ENCODE results near the gene PRLR. TPM values are rescaled to one million over a fixed set of nuclear protein-coding genes. Genes with fewer than 3 reads are reported as not detected.

The PRLR gene
- total and polyA plus RNA-seq, 9 of the 15 experiments (the other 6 are each of a cell fraction or from before 2014, with no cell fraction given): 0.02 TPM; not detected in 8

- DNase-seq (ENCODE audit: extremely low read depth in 1 of 4, low spot score in 3 of 4) (no peak), ATAC-seq (no peak), FAIRE-seq (no peak)
- H3K9me1 ChIP-seq (ENCODE audit: control insufficient read depth, insufficient read depth, low read length): no peaks in the 10 kb centered on the region
- no peaks in the 10 kb centered on the region for H3K79me2 ChIP-seq (ENCODE audit: control insufficient read depth, insufficient read depth, low read length)
- H3K4me1 ChIP-seq (replicated peaks in 1 of 2; ENCODE audit: control insufficient read depth in 2 of 2, insufficient read depth in 2 of 2, low read length in 2 of 2): no peaks in the 10 kb centered on the region
- in situ Hi-C loops (cut with MboI) (no loop called here), intact Hi-C loops (cut with micrococcal nuclease) (no loop called here)
- no peak overlapping the region for H3K27ac ChIP-seq (ENCODE audit: extremely low read depth, low read depth, low read length)
- H3K4me2 ChIP-seq (ENCODE audit: insufficient read depth, low read length): no peak overlapping the region
- BruUV-seq (replicated peaks): no TSS peak
- CTCF ChIA-PET (ENCODE audit: low intra/inter-chr PET ratio): no interaction called here
- no peak overlapping the region for H2AFZ ChIP-seq (ENCODE audit: low read depth, low read length)
- 0% methylated on average over 2 of the region's 2 CpGs for WGBS (ENCODE audit: insufficient coverage, low coverage, missing lambda C conversion rate)
- POLR2A ChIA-PET: no interaction called here
- no peak overlapping the region for H3K9ac ChIP-seq (ENCODE audit: insufficient read depth in 1 of 2, low read depth in 2 of 2, low read length in 2 of 2)
- no peaks in the 10 kb centered on the region for H3K36me3 ChIP-seq (ENCODE audit: control insufficient read depth, insufficient read depth, low read length)
- H3K27me3 ChIP-seq (ENCODE audit: control insufficient read depth in 2 of 2, insufficient read depth in 2 of 2, low read length in 2 of 2): no peaks in the 10 kb centered on the region
- H4K20me1 ChIP-seq (replicated peaks; ENCODE audit: control insufficient read depth, insufficient read depth, low read length): no peaks in the 10 kb centered on the region
- H3K9me3 ChIP-seq (replicated peaks; ENCODE audit: control insufficient read depth, insufficient read depth, low read depth, low read length): peaks cover 4% of the 10 kb centered on the region
- H3K4me3 ChIP-seq: no peak overlapping the region
- TF ChIP-seq FOXM1 (IDR thresholded peaks at IDR 0.05; ENCODE audit: low read depth) (no peak), FOXM1 (CRISPR knock-in tag; IDR thresholded peaks at IDR 0.05; ENCODE audit: low read depth) (no peak), PRDM10 (IDR thresholded peaks at IDR 0.05; ENCODE audit: partially characterized antibody) (no peak), ZBTB9 (CRISPR knock-in tag; IDR thresholded peaks at IDR 0.05) (no peak), TSHZ1 (CRISPR knock-in tag; IDR thresholded peaks at IDR 0.05) (no peak), PTBP1 (IDR thresholded peaks at IDR 0.05; ENCODE audit: low read depth, low read length) (no peak), ATF7 (IDR thresholded peaks at IDR 0.05) (no peak), SRSF7 (optimal IDR thresholded peaks at IDR 0.05; ENCODE audit: low read depth, low read length) (no peak), KDM4B (IDR thresholded peaks at IDR 0.05; ENCODE audit: borderline replicate concordance in 2 of 2, low read depth in 1 of 2) (no peak), CREBBP (IDR thresholded peaks at IDR 0.05; ENCODE audit: low read depth, low read length) (no peak), HOXB6 (CRISPR knock-in tag; IDR thresholded peaks at IDR 0.05; ENCODE audit: borderline replicate concordance) (no peak), ZNF785 (CRISPR knock-in tag; IDR thresholded peaks at IDR 0.05) (no peak), HDGF (IDR thresholded peaks at IDR 0.05) (no peak), CBX5 (IDR thresholded peaks at IDR 0.05; ENCODE audit: borderline replicate concordance, low read depth) (no peak), MBD2 (IDR thresholded peaks at IDR 0.05; ENCODE audit: borderline replicate concordance, low read depth) (no peak), BRD4 (IDR thresholded peaks at IDR 0.05) (no peak)
Measured at GRCh38 chr5:35274839-35275509, 44.7 kb upstream of the PRLR start.

Data from K562 (cell line).